Measurements from ENCODE around the gene ART3.
"Not testable (repeated sequence)": the region's sequence is repeated elsewhere in the genome, so short reads cannot be mapped to it uniquely, and the experiment has no call there.

Gene ART3

GRCh38 chr4:76074468-76074867 lies at the start of gene ART3:
Gene ART3, plus strand, starts transcription at chr4:76074709. Its CDS starts 1,181 bp downstream, at chr4:76075890.
- DNase-seq, result no peak

GRCh38 chr4:76028350-76028765 lies 46.2 kb upstream of the ART3 start:
- no peak for DNase-seq

GRCh38 chr4:76029300-76029699 lies 45.2 kb upstream of the ART3 start:
- no peak for DNase-seq

GRCh38 chr4:76035141-76035540 lies 39.4 kb upstream of the ART3 start:
- DNase-seq, result no peak

GRCh38 chr4:76035799-76036380 lies 38.6 kb upstream of the ART3 start, which contains the start of gene CXCL11:
Gene CXCL11, minus strand, starts transcription at chr4:76036070. Its CDS starts 83 bp downstream, at chr4:76035987.
- DNase-seq, result no peak

GRCh38 chr4:76036855-76037254 lies 37.7 kb upstream of the ART3 start:
- DNase-seq, result no peak

- DNase-seq, result not testable (repeated sequence)
These were observed 32.1 kb upstream of the ART3 start for GRCh38 chr4:76042241-76042998.

GRCh38 chr4:76043306-76043705 lies 31.2 kb upstream of the ART3 start:
- DNase-seq, result not testable (repeated sequence)

GRCh38 chr4:76044686-76045085 lies 29.8 kb upstream of the ART3 start:
- not testable (repeated sequence) for DNase-seq

- DNase-seq, result not testable (repeated sequence)
These were observed 24.6 kb upstream of the ART3 start for GRCh38 chr4:76049860-76050416.

GRCh38 chr4:76050560-76051050 lies 23.9 kb upstream of the ART3 start:
- not testable (repeated sequence) for DNase-seq

GRCh38 chr4:76053730-76054129 lies 20.8 kb upstream of the ART3 start:
- no peak for DNase-seq

GRCh38 chr4:76055016-76055415 lies 19.5 kb upstream of the ART3 start:
- DNase-seq, result no peak

GRCh38 chr4:76055421-76055820 lies 19.1 kb upstream of the ART3 start:
- no peak for DNase-seq

- DNase-seq, result no peak
These were observed 16.2 kb upstream of the ART3 start for GRCh38 chr4:76058302-76058701.

GRCh38 chr4:76058888-76059426 lies 15.6 kb upstream of the ART3 start:
- no peak for DNase-seq

GRCh38 chr4:76059750-76060149 lies 14.8 kb upstream of the ART3 start:
- DNase-seq, result no peak

GRCh38 chr4:76060506-76060905 lies 14.0 kb upstream of the ART3 start:
- no peak for DNase-seq

GRCh38 chr4:76061421-76061820 lies 13.1 kb upstream of the ART3 start:
- DNase-seq, result no peak

GRCh38 chr4:76061982-76062381 lies 12.5 kb upstream of the ART3 start:
- no peak for DNase-seq

- no peak for DNase-seq
These were observed 8.0 kb upstream of the ART3 start for GRCh38 chr4:76066546-76066945.

- DNase-seq, result peak; percentile 61
These were observed 6.7 kb upstream of the ART3 start for GRCh38 chr4:76067652-76068286.

- DNase-seq, result no peak
These were observed 1.7 kb upstream of the ART3 start for GRCh38 chr4:76072760-76073159.

All from CD4-positive, alpha-beta T cell treated with Interleukin-15 for 1 hour (primary cell).